ENCODE data around the gene CES2.

Gene CES2

GRCh38 chr16:66920924-66921680, 14.2 kb upstream of the CES2 start:
- H3K27me3 ChIP-seq (ENCODE audit: control insufficient read depth, insufficient read depth, low read length), result peaks cover 69% of the 10 kb centered on the region
- H3K36me3 ChIP-seq (ENCODE audit: control insufficient read depth, insufficient read depth, low read length), result no peaks in the 10 kb centered on the region
- no peaks in the 10 kb centered on the region for H3K9me3 ChIP-seq (ENCODE audit: control insufficient read depth, insufficient read depth, low read depth, low read length)
- no peak overlapping the region for H3K4me3 ChIP-seq (ENCODE audit: low read depth, low read length)
- no peak overlapping the region for H3K9ac ChIP-seq (ENCODE audit: low read length)
- no peak overlapping the region for H3K27ac ChIP-seq (ENCODE audit: low read depth, low read length)
- no peaks in the 10 kb centered on the region for H3K4me1 ChIP-seq (ENCODE audit: control insufficient read depth, insufficient read depth, low read length)

- no peak overlapping the region for H3K27ac ChIP-seq (ENCODE audit: low read depth, low read length)
- no peak overlapping the region for H3K4me3 ChIP-seq (ENCODE audit: low read depth, low read length)
- no peaks in the 10 kb centered on the region for H3K36me3 ChIP-seq (ENCODE audit: control insufficient read depth, insufficient read depth, low read length)
- H3K9ac ChIP-seq (ENCODE audit: low read length), result no peak overlapping the region
- H3K4me1 ChIP-seq (ENCODE audit: control insufficient read depth, insufficient read depth, low read length), result peaks cover 3% of the 10 kb centered on the region; the same call in 1 of the 2 replicates
- peaks cover 69% of the 10 kb centered on the region for H3K27me3 ChIP-seq (ENCODE audit: control insufficient read depth, insufficient read depth, low read length)
- H3K9me3 ChIP-seq (ENCODE audit: control insufficient read depth, insufficient read depth, low read depth, low read length), result no peaks in the 10 kb centered on the region
Measured at GRCh38 chr16:66921729-66922450, 13.4 kb upstream of the CES2 start.

- H3K27ac ChIP-seq (ENCODE audit: low read depth, low read length), result no peak overlapping the region
- no peaks in the 10 kb centered on the region for H3K36me3 ChIP-seq (ENCODE audit: control insufficient read depth, insufficient read depth, low read length)
- H3K4me1 ChIP-seq (ENCODE audit: control insufficient read depth, insufficient read depth, low read length), result peaks cover 11% of the 10 kb centered on the region
- H3K9ac ChIP-seq (ENCODE audit: low read length), result no peak overlapping the region
- no peaks in the 10 kb centered on the region for H3K9me3 ChIP-seq (ENCODE audit: control insufficient read depth, insufficient read depth, low read depth, low read length)
- no peak overlapping the region for H3K4me3 ChIP-seq (ENCODE audit: low read depth, low read length)
- H3K27me3 ChIP-seq (ENCODE audit: control insufficient read depth, insufficient read depth, low read length), result peaks cover 81% of the 10 kb centered on the region
Measured at GRCh38 chr16:66923247-66923731, 12.0 kb upstream of the CES2 start.

GRCh38 chr16:66923866-66924265, 11.4 kb upstream of the CES2 start:
- Histone ChIP-seq H3K4me1 (ENCODE audit: control insufficient read depth, insufficient read depth, low read length) (peaks cover 11% of the 10 kb centered on the region), H3K4me3 (ENCODE audit: low read depth, low read length) (no peak overlapping the region), H3K36me3 (ENCODE audit: control insufficient read depth, insufficient read depth, low read length) (no peaks in the 10 kb centered on the region), H3K9me3 (ENCODE audit: control insufficient read depth, insufficient read depth, low read depth, low read length) (no peaks in the 10 kb centered on the region), H3K27ac (ENCODE audit: low read depth, low read length) (no peak overlapping the region), H3K27me3 (ENCODE audit: control insufficient read depth, insufficient read depth, low read length) (peaks cover 81% of the 10 kb centered on the region), H3K9ac (ENCODE audit: low read length) (no peak overlapping the region)

- H3K36me3 ChIP-seq (ENCODE audit: control insufficient read depth, insufficient read depth, low read length), result no peaks in the 10 kb centered on the region
- H3K9ac ChIP-seq (ENCODE audit: low read length), result no peak overlapping the region
- no peaks in the 10 kb centered on the region for H3K9me3 ChIP-seq (ENCODE audit: control insufficient read depth, insufficient read depth, low read depth, low read length)
- H3K27me3 ChIP-seq (ENCODE audit: control insufficient read depth, insufficient read depth, low read length), result peaks cover 74% of the 10 kb centered on the region
- H3K27ac ChIP-seq (ENCODE audit: low read depth, low read length), result no peak overlapping the region
- H3K4me1 ChIP-seq (ENCODE audit: control insufficient read depth, insufficient read depth, low read length), result peaks cover 11% of the 10 kb centered on the region
- H3K4me3 ChIP-seq (ENCODE audit: low read depth, low read length), result peak overlapping the region; percentile 64
Measured at GRCh38 chr16:66924527-66925321, 10.6 kb upstream of the CES2 start.

GRCh38 chr16:66925322-66925840, 9.9 kb upstream of the CES2 start, which contains the start of gene RRAD:
TSS of gene RRAD (minus strand) at chr16:66925535. CDS start at chr16:66925179, 356 bp downstream.
- Histone ChIP-seq H3K9me3 (ENCODE audit: control insufficient read depth, insufficient read depth, low read depth, low read length) (no peaks in the 10 kb centered on the region), H3K27me3 (ENCODE audit: control insufficient read depth, insufficient read depth, low read length) (peaks cover 68% of the 10 kb centered on the region), H3K9ac (ENCODE audit: low read length) (no peak within 1 kb of the TSS), H3K4me3 (ENCODE audit: low read depth, low read length) (peak within 1 kb of the TSS; percentile 64), H3K36me3 (ENCODE audit: control insufficient read depth, insufficient read depth, low read length) (no peaks in the 10 kb centered on the region), H3K27ac (ENCODE audit: low read depth, low read length) (no peak within 1 kb of the TSS), H3K4me1 (ENCODE audit: control insufficient read depth, insufficient read depth, low read length) (peaks cover 11% of the 10 kb centered on the region)

GRCh38 chr16:66926171-66926947, 9.0 kb upstream of the CES2 start:
- Histone ChIP-seq H3K4me3 (ENCODE audit: low read depth, low read length) (no peak overlapping the region), H3K27me3 (ENCODE audit: control insufficient read depth, insufficient read depth, low read length) (peaks cover 61% of the 10 kb centered on the region), H3K9me3 (ENCODE audit: control insufficient read depth, insufficient read depth, low read depth, low read length) (no peaks in the 10 kb centered on the region), H3K4me1 (ENCODE audit: control insufficient read depth, insufficient read depth, low read length) (peaks cover 11% of the 10 kb centered on the region), H3K9ac (ENCODE audit: low read length) (no peak overlapping the region), H3K27ac (ENCODE audit: low read depth, low read length) (no peak overlapping the region), H3K36me3 (ENCODE audit: control insufficient read depth, insufficient read depth, low read length) (no peaks in the 10 kb centered on the region)

- peaks cover 55% of the 10 kb centered on the region for H3K27me3 ChIP-seq (ENCODE audit: control insufficient read depth, insufficient read depth, low read length)
- H3K36me3 ChIP-seq (ENCODE audit: control insufficient read depth, insufficient read depth, low read length), result peaks cover 4% of the 10 kb centered on the region; the same call in 1 of the 2 replicates
- no peak overlapping the region for H3K4me3 ChIP-seq (ENCODE audit: low read depth, low read length)
- H3K27ac ChIP-seq (ENCODE audit: low read depth, low read length), result no peak overlapping the region
- peaks cover 11% of the 10 kb centered on the region for H3K4me1 ChIP-seq (ENCODE audit: control insufficient read depth, insufficient read depth, low read length)
- H3K9ac ChIP-seq (ENCODE audit: low read length), result no peak overlapping the region
- no peaks in the 10 kb centered on the region for H3K9me3 ChIP-seq (ENCODE audit: control insufficient read depth, insufficient read depth, low read depth, low read length)
Measured at GRCh38 chr16:66926961-66927436, 8.3 kb upstream of the CES2 start.

GRCh38 chr16:66927918-66928649, 7.2 kb upstream of the CES2 start:
- Histone ChIP-seq H3K9me3 (ENCODE audit: control insufficient read depth, insufficient read depth, low read depth, low read length) (no peaks in the 10 kb centered on the region), H3K4me1 (ENCODE audit: control insufficient read depth, insufficient read depth, low read length) (peaks cover 11% of the 10 kb centered on the region), H3K27me3 (ENCODE audit: control insufficient read depth, insufficient read depth, low read length) (peaks cover 50% of the 10 kb centered on the region), H3K36me3 (ENCODE audit: control insufficient read depth, insufficient read depth, low read length) (peaks cover 8% of the 10 kb centered on the region; the same call in 1 of the 2 replicates), H3K27ac (ENCODE audit: low read depth, low read length) (0 out of 2 replicates have a peak overlapping the region, but pooled peaks have one; percentile 29), H3K9ac (ENCODE audit: low read length) (no peak overlapping the region), H3K4me3 (ENCODE audit: low read depth, low read length) (no peak overlapping the region)
